ENCODE measurements around the gene OSTM1. TPM values are rescaled to one million over a fixed set of nuclear protein-coding genes. Genes with fewer than 3 reads are reported as not detected.

OSTM1 gene
- total and polyA plus RNA-seq, 2 donors (not counting 1 experiment from before 2014, with no cell fraction given) = 6.2 to 41.7 TPM

DNA sequence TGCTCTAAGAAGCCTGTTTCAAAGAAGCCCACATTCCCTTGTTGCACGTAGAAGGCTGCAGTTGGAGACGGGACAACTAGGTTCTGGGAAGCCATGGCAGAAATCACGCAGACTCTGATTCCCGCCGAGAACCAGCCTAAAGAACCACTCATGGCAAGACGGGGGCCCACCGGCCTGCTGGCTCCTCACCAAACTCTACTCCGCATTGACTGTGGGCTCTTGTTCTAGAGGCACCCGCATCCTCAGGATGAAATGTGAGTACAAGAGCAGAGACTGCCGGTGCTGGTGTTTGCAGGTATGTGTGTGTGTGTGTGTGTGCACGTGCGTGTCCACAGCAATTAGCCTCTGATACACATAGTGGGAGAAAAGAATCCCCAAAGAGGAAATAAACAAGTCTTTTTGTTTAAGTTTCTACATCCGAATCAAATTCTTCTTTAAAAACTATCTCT, 49.0 kb upstream of the OSTM1 start:
- Histone ChIP-seq H3K27ac (ENCODE audit: low read length in 2 of 2) (no peak overlapping the region), H4K20me1 (ENCODE audit: control insufficient read depth, insufficient read depth, low read length, poor library complexity, severe bottlenecking) (no peaks in the 10 kb centered on the region), H3K79me2 (ENCODE audit: control insufficient read depth, insufficient read depth, low read length) (no peaks in the 10 kb centered on the region), H2AFZ (ENCODE audit: insufficient read depth, low read depth, low read length, poor library complexity, severe bottlenecking) (no peak overlapping the region), H3K4me2 (replicated peaks; ENCODE audit: low read depth, low read length, poor library complexity, severe bottlenecking) (no peak overlapping the region), H3K4me3 (ENCODE audit: control extremely low read depth in 1 of 5, extremely low read depth in 1 of 5, insufficient read depth in 1 of 5, low read depth in 2 of 5, low read length in 4 of 5) (no peak overlapping the region), H3K27me3 (replicated peaks in 1 of 4; ENCODE audit: control extremely low read depth in 1 of 4, control insufficient read depth in 3 of 4, insufficient read depth in 4 of 4, low read length in 3 of 4) (peaks cover 0 to 65% (median 51%) of the 10 kb centered on the region in 4 experiments), H3K4me1 (ENCODE audit: control insufficient read depth in 2 of 2, insufficient read depth in 2 of 2, low read length in 2 of 2) (peaks cover 18 to 24% of the 10 kb centered on the region in 2 donors), H3K9ac (ENCODE audit: low read length) (no peak overlapping the region), H3K36me3 (replicated peaks in 1 of 2; ENCODE audit: control extremely low read depth in 1 of 2, control insufficient read depth in 1 of 2, extremely low read depth in 1 of 2, insufficient read depth in 2 of 2, low read length in 1 of 2) (no peaks in the 10 kb centered on the region), H3K9me3 (ENCODE audit: control extremely low read depth in 1 of 3, control insufficient read depth in 2 of 3, insufficient read depth in 1 of 3, low read length in 2 of 3) (peaks cover 0 to 23% (median 1%) of the 10 kb centered on the region in 3 donors)
- ATAC-seq (ENCODE audit: low read depth) = no peak
- DNase-seq = peak; percentile 24
- intact Hi-C loops (cut with micrococcal nuclease) = no loop called here
- CTCF ChIA-PET = no interaction called here
- POLR2A ChIA-PET = no interaction called here
- Mint-ChIP-seq H3K9me3 (ENCODE audit: insufficient read depth) (no peaks in the 10 kb centered on the region), H3K4me3 (no peak overlapping the region), H3K27me3 (peaks cover 87% of the 10 kb centered on the region), H3K27ac (no peak overlapping the region), H3K4me1 (peaks cover 24% of the 10 kb centered on the region)
- 31% methylated on average over 7 of the region's 13 CpGs for WGBS (ENCODE audit: insufficient coverage)
- no peak for TF ChIP-seq CTCF (IDR thresholded peaks at IDR 0.05)
- no peak for TF ChIP-seq EZH2 (IDR thresholded peaks at IDR 0.05; ENCODE audit: borderline replicate concordance, insufficient read depth, low read depth, low read length, poor library complexity, severe bottlenecking)

GRCh38 chr6:108121612-108122011, 47.1 kb upstream of the OSTM1 start:
- WGBS (ENCODE audit: insufficient coverage) = 41% methylated on average over 8 of the region's 10 CpGs
- Histone ChIP-seq H3K4me3 (ENCODE audit: control extremely low read depth in 1 of 5, extremely low read depth in 1 of 5, insufficient read depth in 1 of 5, low read depth in 2 of 5, low read length in 4 of 5) (no peak overlapping the region), H3K27me3 (replicated peaks in 1 of 4; ENCODE audit: control extremely low read depth in 1 of 4, control insufficient read depth in 3 of 4, insufficient read depth in 4 of 4, low read length in 3 of 4) (peaks cover 0 to 74% (median 56%) of the 10 kb centered on the region in 4 experiments), H3K9ac (ENCODE audit: low read length) (no peak overlapping the region), H3K4me1 (ENCODE audit: control insufficient read depth in 2 of 2, insufficient read depth in 2 of 2, low read length in 2 of 2) (peaks cover 33% of the 10 kb centered on the region in 2 donors), H3K27ac (ENCODE audit: low read length in 2 of 2) (no peak overlapping the region), H4K20me1 (ENCODE audit: control insufficient read depth, insufficient read depth, low read length, poor library complexity, severe bottlenecking) (no peaks in the 10 kb centered on the region), H3K79me2 (ENCODE audit: control insufficient read depth, insufficient read depth, low read length) (no peaks in the 10 kb centered on the region), H3K36me3 (replicated peaks in 1 of 2; ENCODE audit: control extremely low read depth in 1 of 2, control insufficient read depth in 1 of 2, extremely low read depth in 1 of 2, insufficient read depth in 2 of 2, low read length in 1 of 2) (no peaks in the 10 kb centered on the region), H3K4me2 (replicated peaks; ENCODE audit: low read depth, low read length, poor library complexity, severe bottlenecking) (no peak overlapping the region), H2AFZ (ENCODE audit: insufficient read depth, low read depth, low read length, poor library complexity, severe bottlenecking) (no peak overlapping the region), H3K9me3 (ENCODE audit: control extremely low read depth in 1 of 3, control insufficient read depth in 2 of 3, insufficient read depth in 1 of 3, low read length in 2 of 3) (peaks cover 0 to 34% (median 1%) of the 10 kb centered on the region in 3 donors)
- peaks cover 35% of the 10 kb centered on the region for H3K4me1 Mint-ChIP-seq
- POLR2A ChIA-PET = interaction anchor here (0.6 kb wide), 1 partner anchor 134 kb away, joined by 10 read pairs; no protein-coding TSS in a partner anchor
- CTCF ChIA-PET = no interaction called here
- intact Hi-C loops (cut with micrococcal nuclease) = no loop called here
- no peaks in the 10 kb centered on the region for H3K9me3 Mint-ChIP-seq (ENCODE audit: insufficient read depth)
- H3K4me3 Mint-ChIP-seq = peak overlapping the region; percentile 8
- TF ChIP-seq CTCF (IDR thresholded peaks at IDR 0.05) (no peak), EZH2 (IDR thresholded peaks at IDR 0.05; ENCODE audit: borderline replicate concordance, insufficient read depth, low read depth, low read length, poor library complexity, severe bottlenecking) (no peak)
- peaks cover 78% of the 10 kb centered on the region for H3K27me3 Mint-ChIP-seq
- ATAC-seq (ENCODE audit: low read depth) (no peak), DNase-seq (no peak)
- no peak overlapping the region for H3K27ac Mint-ChIP-seq

Measured in B cell (primary cell).